Caco-2 (cell line): ENCODE measurements around the gene SHANK1. TPM values are rescaled to one million over a fixed set of nuclear protein-coding genes. Genes with fewer than 3 reads are reported as not detected.
"Not testable (repeated sequence)": the region's sequence is repeated elsewhere in the genome, so short reads cannot be mapped to it uniquely, and the experiment has no call there.

ENCODE experiments used
- BruUV-seq: library from RNA; stranded (reverse); fragments of 400-500 nt; replicated peaks from 2 replicates; lab custom pipeline; 2021; lab: Mats Ljungman, UMichigan
- CTCF ChIA-PET: fragments of 300-600 bp; sonication (Branson Sonifier 250); formaldehyde crosslinking; loops from one replicate; lab custom pipeline; 2022; ENCODE audit warnings: antibody characterized with exemption; lab: Charles Lee
- POLR2A ChIA-PET: fragments of 300-600 bp; sonication (Branson Sonifier 250); formaldehyde crosslinking; loops from one replicate; lab custom pipeline; 2022; ENCODE audit warnings: antibody characterized with exemption; lab: Charles Lee
- DNase-seq, 2 experiments: peaks; one replicate each; pipeline versions ENCODE4 v3.0.0 to v3.0.0-alpha.2; 2020 to 2022
- H3K27me3 ChIP-seq: replicated peaks from 2 replicates; pipeline ENCODE4 v1.6.0; 2011; ENCODE audit warnings: low read length; ENCODE audit not compliant: control insufficient read depth, insufficient read depth
- H3K36me3 ChIP-seq: 2 replicates; pipeline ENCODE4 v1.5.1; 2011; ENCODE audit warnings: low read length; ENCODE audit not compliant: control insufficient read depth, insufficient read depth
- H3K4me1 ChIP-seq: fragments of 250-450 bp; sonication (Bioruptor Pico); 2 replicates; pipeline ENCODE4 v1.5.1; 2020; ENCODE audit warnings: mild to moderate bottlenecking
- H3K4me3 ChIP-seq: 2 replicates; pipeline ENCODE4 v1.5.1; 2011; ENCODE audit warnings: low read depth, mild to moderate bottlenecking, control low read depth, low read length
- H3K9me3 ChIP-seq: fragments of 250-450 bp; sonication (Bioruptor Pico); 2 replicates; pipeline ENCODE4 v1.5.1; 2020; ENCODE audit warnings: mild to moderate bottlenecking, moderate library complexity
- H3K27ac Mint-ChIP-seq: one replicate; pipeline ENCODE4 v1.8.0; 2022; ENCODE audit warnings: mixed read lengths; ENCODE audit not compliant: unreplicated experiment
- H3K27me3 Mint-ChIP-seq: one replicate; pipeline ENCODE4 v1.8.0; 2022; ENCODE audit warnings: mixed read lengths; ENCODE audit not compliant: insufficient read depth, unreplicated experiment
- H3K36me3 Mint-ChIP-seq: one replicate; pipeline ENCODE4 v1.8.0; 2022; ENCODE audit warnings: mild to moderate bottlenecking, mixed read lengths; ENCODE audit not compliant: insufficient read depth, unreplicated experiment
- H3K4me1 Mint-ChIP-seq: one replicate; pipeline ENCODE4 v1.8.0; 2022; ENCODE audit warnings: low read depth, mixed read lengths; ENCODE audit not compliant: unreplicated experiment
- H3K4me3 Mint-ChIP-seq: one replicate; pipeline ENCODE4 v1.8.0; 2022; ENCODE audit warnings: mild to moderate bottlenecking, moderate library complexity, mixed read lengths; ENCODE audit not compliant: unreplicated experiment
- H3K9me3 Mint-ChIP-seq: one replicate; pipeline ENCODE4 v1.8.0; 2022; ENCODE audit warnings: mixed read lengths; ENCODE audit not compliant: unreplicated experiment
- intact Hi-C: fragments of 100-400 bp; cut with micrococcal nuclease; formaldehyde crosslinking; loops from one replicate; pipeline ENCODE4 v1.10.0; 2022; ENCODE audit not compliant: unreplicated experiment
- total RNA-seq: library from RNA; stranded (reverse); gene quantifications from 2 replicates; pipeline ENCODE4 v1.2.3, GENCODE V29; 2022

Gene SHANK1
- total RNA-seq, 1 experiment from 2014 or later, result not detected

GRCh38 chr19:50618379-50618778 lies 101.2 kb downstream of the SHANK1 start:
- H3K4me3 Mint-ChIP-seq, BruUV-seq, H3K9me3 Mint-ChIP-seq, H3K4me3 ChIP-seq, H3K4me1 Mint-ChIP-seq, H3K4me1 ChIP-seq, DNase-seq, H3K27me3 Mint-ChIP-seq, H3K36me3 Mint-ChIP-seq, H3K36me3 ChIP-seq, POLR2A ChIA-PET, H3K27me3 ChIP-seq, intact Hi-C loops, H3K9me3 ChIP-seq, CTCF ChIA-PET, H3K27ac Mint-ChIP-seq: not testable (repeated sequence)

- H3K9me3 ChIP-seq, H3K9me3 Mint-ChIP-seq, H3K4me3 Mint-ChIP-seq, H3K4me3 ChIP-seq, intact Hi-C loops, BruUV-seq, H3K36me3 ChIP-seq, H3K36me3 Mint-ChIP-seq, DNase-seq, POLR2A ChIA-PET, H3K4me1 Mint-ChIP-seq, H3K27ac Mint-ChIP-seq, H3K27me3 Mint-ChIP-seq, H3K4me1 ChIP-seq, H3K27me3 ChIP-seq: not testable (repeated sequence)
- CTCF ChIA-PET, result interaction anchor here (0.6 kb wide), 1 partner anchor 131 kb away, joined by 3 read pairs; no protein-coding TSS in a partner anchor
Measured at GRCh38 chr19:50612504-50613404, 106.8 kb downstream of the SHANK1 start.

Other genes starting within 250 kb of the SHANK1 start
- gene EMC10, start 243.3 kb downstream of the SHANK1 start, total RNA-seq, result 42.9 and 46.3 TPM in 2 replicates
- gene GARIN5A, start 243.0 kb downstream of the SHANK1 start, total RNA-seq, result 1.4 and 1.5 TPM in 2 replicates
- 27.7 and 27.9 TPM in 2 replicates for gene JOSD2, start 208.6 kb downstream of the SHANK1 start, total RNA-seq
- gene ASPDH, start 205.9 kb downstream of the SHANK1 start, total RNA-seq, result not detected in 2 replicates
- 0.30 and 0.54 TPM in 2 replicates for gene LRRC4B, start 151.4 kb downstream of the SHANK1 start, total RNA-seq
- gene SYT3, start 79.9 kb downstream of the SHANK1 start, total RNA-seq, result 0.41 and 0.70 TPM in 2 replicates
- gene C19orf81, start 70.4 kb downstream of the SHANK1 start, total RNA-seq, result 0.41 TPM in 1 of 2 replicates, not detected in the other
- gene CLEC11A, start 3.6 kb upstream of the SHANK1 start, total RNA-seq, result 0.51 and 1.1 TPM in 2 replicates
- gene GPR32, start 50.7 kb upstream of the SHANK1 start, total RNA-seq, result not detected in 2 replicates
- gene ACP4, start 70.6 kb upstream of the SHANK1 start, total RNA-seq, result not detected in 2 replicates
- 0.73 and 1.1 TPM in 2 replicates for gene KLK1, start 104.0 kb upstream of the SHANK1 start, total RNA-seq
- gene KLK15, start 113.8 kb upstream of the SHANK1 start, total RNA-seq, result not detected in 2 replicates
- not detected in 2 replicates for gene KLK3, start 135.1 kb upstream of the SHANK1 start, total RNA-seq
- gene KLK2, start 153.6 kb upstream of the SHANK1 start, total RNA-seq, result not detected in 2 replicates
- gene KLK4, start 191.6 kb upstream of the SHANK1 start, total RNA-seq, result not detected in 2 replicates
- gene KLK5, start 233.2 kb upstream of the SHANK1 start, total RNA-seq, result not detected in 2 replicates
- gene KLK6, start 249.8 kb upstream of the SHANK1 start, total RNA-seq, result 1.3 and 1.5 TPM in 2 replicates